GM18861 (cell line): ENCODE data around the gene BMPR1A.

Source experiments
- ATAC-seq: cut with Tn5 transposase; IDR thresholded peaks from one replicate; pipeline ENCODE4 v1.9.1; 2021; ENCODE audit not compliant: unreplicated experiment

BMPR1A gene

GRCh38 chr10:86953747-86954680 lies 197.6 kb downstream of the BMPR1A start:
- no peak for ATAC-seq

DNA sequence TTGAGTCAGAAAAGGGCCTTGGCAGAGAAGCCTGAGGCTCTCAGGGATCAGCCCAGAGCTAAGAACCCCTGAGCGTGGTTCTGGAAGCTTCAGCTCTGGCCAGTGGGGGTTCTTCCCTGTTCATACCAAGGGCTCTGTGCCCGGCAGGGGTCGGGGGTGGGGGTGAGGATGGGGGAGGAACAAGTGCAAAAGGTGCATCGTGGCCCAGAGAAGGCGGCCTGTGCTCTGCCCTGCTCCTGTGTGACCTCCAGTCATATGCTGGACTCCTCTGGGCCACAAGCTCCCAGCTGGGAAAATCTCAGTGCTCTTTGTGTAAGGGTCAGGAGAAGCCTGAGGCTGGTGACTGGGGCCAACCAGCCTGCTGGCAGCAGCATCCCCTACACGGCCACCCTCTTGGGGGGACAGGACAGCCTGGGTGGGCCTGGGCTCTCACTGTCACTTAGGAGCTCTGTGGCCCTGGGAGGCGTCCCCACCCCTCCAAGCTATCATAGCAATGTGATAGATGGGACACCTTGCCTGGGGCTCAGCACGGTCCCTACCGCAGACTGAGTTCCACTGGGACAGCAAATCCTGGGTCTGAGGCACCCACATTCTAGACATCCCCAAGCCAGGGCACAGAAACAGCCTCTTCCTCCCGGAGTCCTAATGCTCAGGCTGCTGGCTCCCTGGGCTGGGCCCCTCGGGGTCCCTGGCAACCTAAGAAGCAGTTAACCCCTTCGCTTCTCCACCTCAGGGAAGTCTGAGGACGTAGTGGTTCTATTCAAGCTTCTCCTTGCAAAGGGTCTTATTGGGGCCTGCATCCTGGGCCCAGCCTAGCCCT lies 198.5 kb downstream of the BMPR1A start:
- no peak for ATAC-seq

- ATAC-seq, result no peak
Observed at GRCh38 chr10:86955501-86956194, 199.2 kb downstream of the BMPR1A start.

- ATAC-seq, result no peak
Observed at GRCh38 chr10:86956195-86956847, 199.9 kb downstream of the BMPR1A start.

- ATAC-seq, result no peak
Observed at GRCh38 chr10:86956848-86957448, 200.5 kb downstream of the BMPR1A start.

GRCh38 chr10:86957471-86958115 lies 201.2 kb downstream of the BMPR1A start, which contains the start of gene MMRN2:
MMRN2 (minus strand) TSS chr10:86957615; CDS start chr10:86957541, 74 bp downstream.
- ATAC-seq, result no peak

DNA sequence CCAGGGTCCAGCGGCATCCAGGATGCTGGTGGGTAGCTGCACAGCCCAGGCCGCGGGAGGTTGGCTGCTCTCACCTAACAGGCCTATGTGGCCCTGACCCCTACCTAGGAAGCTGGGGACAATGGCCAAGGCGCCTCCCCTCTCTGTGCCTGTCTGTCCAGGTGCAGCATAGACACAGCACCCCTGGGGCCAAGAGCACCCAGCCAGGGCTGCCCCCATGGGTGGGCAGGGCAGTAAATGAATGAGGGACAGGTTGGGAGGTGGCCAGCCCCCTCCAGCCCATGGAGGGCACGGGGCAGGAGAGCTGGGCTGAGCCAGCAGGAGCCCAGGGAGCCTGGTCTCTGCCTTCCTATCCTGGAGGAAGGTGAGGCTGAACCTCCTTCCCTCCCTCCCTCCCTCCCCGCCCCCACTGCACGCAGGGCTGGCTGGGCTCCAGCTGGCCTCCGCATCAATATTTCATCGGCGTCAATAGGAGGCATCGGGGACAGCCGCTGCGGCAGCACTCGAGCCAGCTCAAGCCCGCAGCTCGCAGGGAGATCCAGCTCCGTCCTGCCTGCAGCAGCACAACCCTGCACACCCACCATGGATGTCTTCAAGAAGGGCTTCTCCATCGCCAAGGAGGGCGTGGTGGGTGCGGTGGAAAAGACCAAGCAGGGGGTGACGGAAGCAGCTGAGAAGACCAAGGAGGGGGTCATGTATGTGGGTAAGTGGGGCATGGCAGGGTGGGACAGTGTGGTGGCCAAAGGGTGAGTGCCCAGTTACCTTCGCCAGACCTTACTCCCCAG lies 201.9 kb downstream of the BMPR1A start, which contains the start of gene SNCG:
SNCG (plus strand) TSS at position 484 of the 785 bp plus-strand sequence; CDS start at position 583, 99 bp downstream.
- no peak for ATAC-seq

DNA sequence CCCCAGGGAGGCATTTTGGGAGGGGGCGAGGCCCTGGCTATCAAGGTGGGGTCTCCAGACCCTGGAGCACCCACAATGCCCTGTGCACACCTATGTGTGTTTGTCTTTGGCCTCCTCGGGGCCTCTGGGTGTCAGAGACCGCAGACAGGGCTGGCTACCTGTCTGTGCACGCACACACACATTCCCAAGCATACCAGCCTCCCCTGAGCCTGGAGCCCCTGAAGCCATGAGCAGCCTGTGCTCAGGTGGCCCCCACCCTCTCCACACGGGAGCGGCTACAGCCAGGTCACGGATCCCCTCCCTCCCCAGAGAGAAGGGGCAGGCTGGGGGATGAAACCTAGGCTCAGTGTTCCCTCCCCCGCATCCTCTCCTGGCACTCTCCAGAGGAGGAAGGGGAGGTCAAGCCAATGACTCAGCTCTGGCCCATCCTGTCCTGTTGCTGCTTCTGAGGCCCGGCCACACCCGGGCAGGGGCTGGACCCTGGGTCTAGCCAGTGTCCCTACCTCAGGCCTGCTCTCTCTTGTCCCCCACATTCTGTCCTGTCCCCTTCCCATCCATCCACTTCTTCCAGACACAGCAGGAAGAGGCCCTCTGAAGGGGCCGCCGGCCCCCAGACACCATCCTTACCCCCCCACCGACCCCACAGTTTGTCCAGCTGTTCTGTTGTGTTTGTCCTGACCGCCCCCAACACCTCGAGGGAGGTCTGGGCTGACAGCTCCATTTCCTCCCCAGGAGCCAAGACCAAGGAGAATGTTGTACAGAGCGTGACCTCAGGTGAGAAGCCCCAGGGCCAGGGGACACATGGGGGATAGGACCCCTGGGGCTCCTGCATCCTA lies 202.7 kb downstream of the BMPR1A start:
- ATAC-seq, result no peak

- no peak for ATAC-seq
Observed at GRCh38 chr10:86959737-86960002, 203.3 kb downstream of the BMPR1A start.

- no peak for ATAC-seq
Observed at GRCh38 chr10:86960003-86960862, 203.8 kb downstream of the BMPR1A start.

GRCh38 chr10:86960863-86961434 lies 204.5 kb downstream of the BMPR1A start:
- no peak for ATAC-seq

DNA sequence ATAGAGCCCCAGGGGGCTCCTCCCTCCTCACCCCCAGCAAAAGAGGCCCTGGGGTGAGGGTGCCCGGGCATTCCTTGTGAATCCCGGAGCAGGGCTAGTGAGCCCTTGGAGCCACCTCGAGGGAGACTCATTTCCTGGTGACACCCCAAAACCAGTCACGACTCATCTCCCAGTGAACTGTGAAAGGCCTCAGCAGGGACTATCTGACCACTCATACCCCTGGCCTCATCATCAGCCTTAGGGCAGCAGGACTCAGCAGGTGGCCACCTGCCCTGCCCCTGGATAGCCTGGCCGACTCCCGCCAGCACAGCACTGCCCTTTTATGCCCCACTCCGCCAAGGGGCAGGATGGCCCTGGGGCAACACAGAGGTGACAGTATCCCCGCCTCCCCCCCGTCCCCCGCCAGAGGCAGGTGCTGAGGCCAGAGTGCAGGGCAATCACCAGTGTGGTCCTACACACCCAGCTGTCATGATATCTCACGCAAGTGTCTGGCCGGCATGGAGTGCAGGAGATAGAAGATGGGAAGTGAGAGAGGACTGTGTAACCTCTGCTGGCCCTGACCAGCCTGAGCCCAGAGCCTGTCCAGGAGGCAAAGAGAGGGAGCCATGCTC lies 205.2 kb downstream of the BMPR1A start:
- no peak for ATAC-seq

DNA sequence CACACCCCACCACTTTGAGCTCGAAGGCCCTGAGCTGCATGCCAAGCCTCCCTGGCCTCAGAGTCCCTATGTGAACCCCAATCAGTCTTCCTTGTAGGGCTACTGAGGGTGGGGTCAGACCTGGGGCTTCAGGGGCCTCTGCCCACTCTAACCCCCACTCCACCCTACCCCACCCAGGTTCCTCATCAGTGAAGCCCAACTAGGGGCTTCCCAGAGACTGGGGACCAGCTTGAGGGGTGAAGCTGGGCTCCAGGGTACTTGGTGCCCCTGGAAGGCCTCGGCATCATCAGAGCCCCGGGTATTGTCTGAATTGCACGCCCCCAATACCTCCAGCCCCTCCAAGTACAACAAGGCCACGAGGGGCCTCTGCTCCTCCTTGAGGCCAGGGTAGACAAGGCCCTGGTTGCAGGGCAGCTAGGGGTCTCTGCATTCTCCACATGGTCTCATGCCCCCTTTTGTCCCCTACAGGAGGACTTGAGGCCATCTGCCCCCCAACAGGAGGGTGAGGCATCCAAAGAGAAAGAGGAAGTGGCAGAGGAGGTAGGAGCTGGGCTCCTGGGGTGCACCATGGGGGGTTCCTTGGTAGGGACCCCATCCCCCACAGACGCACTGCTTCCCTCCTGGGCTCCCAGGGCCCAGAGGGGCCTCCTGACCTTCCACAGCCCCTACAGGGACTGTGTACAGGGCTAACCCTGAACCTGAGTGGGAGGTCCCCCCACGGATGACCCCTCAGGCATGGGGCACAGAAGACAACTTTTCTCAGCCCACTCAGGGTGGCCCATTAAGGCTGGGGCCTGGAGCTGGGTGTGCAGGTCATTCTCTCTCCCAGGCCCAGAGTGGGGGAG lies 205.9 kb downstream of the BMPR1A start:
- ATAC-seq, result no peak

GRCh38 chr10:86962981-86963310 lies 206.5 kb downstream of the BMPR1A start:
- ATAC-seq, result no peak

GRCh38 chr10:86963341-86963919 lies 207.0 kb downstream of the BMPR1A start:
- ATAC-seq, result no peak
